Lung (tissue), 12 donors: ENCODE measurements around the gene SCGB3A2. TPM values are rescaled to one million over a fixed set of nuclear protein-coding genes. Genes with fewer than 3 reads are reported as not detected.

Experiments
- ATAC-seq: fragments of 200-7000 bp; cut with Tn5 transposase; one replicate; pipeline ENCODE4 v1.9.1; 2020; ENCODE audit warnings: moderate number of reproducible peaks; ENCODE audit not compliant: insufficient read depth, low FRiP score
- DNase-seq, 3 donors: peaks; one replicate each; pipeline ENCODE4 v3.0.0-alpha.2; 2013 to 2017
- H3K27ac ChIP-seq, 2 donors: one replicate each; pipeline ENCODE4 v1.5.1; 2013; ENCODE audit warnings: mild to moderate bottlenecking in 2 of 2, moderate library complexity in 2 of 2, control low read depth in 1 of 2, inconsistent platforms in 1 of 2, low read depth in 1 of 2, low read length in 1 of 2
- H3K27me3 ChIP-seq, 3 donors: one replicate each; pipeline ENCODE4 v1.5.1; 2013; ENCODE audit warnings: low read length in 2 of 3; ENCODE audit not compliant: control insufficient read depth in 3 of 3, insufficient read depth in 3 of 3
- H3K36me3 ChIP-seq, 4 donors: one replicate each; pipeline ENCODE4 v1.5.1; 2013; ENCODE audit warnings: low read length in 4 of 4, mild to moderate bottlenecking in 1 of 4, moderate library complexity in 1 of 4; ENCODE audit not compliant: control insufficient read depth in 4 of 4, insufficient read depth in 4 of 4
- H3K4me1 ChIP-seq, 5 donors: one replicate each; pipeline ENCODE4 v1.5.1; 2013; ENCODE audit warnings: low read length in 5 of 5, mild to moderate bottlenecking in 2 of 5, moderate library complexity in 1 of 5; ENCODE audit not compliant: control insufficient read depth in 5 of 5, insufficient read depth in 5 of 5
- H3K4me3 ChIP-seq: one replicate; pipeline ENCODE4 v1.5.1; 2013; ENCODE audit warnings: mild to moderate bottlenecking, control low read depth, moderate library complexity
- H3K9ac ChIP-seq, 2 donors: one replicate each; pipeline ENCODE4 v1.5.1; 2013; ENCODE audit warnings: low read length in 2 of 2, control low read depth in 1 of 2; ENCODE audit not compliant: insufficient read depth in 1 of 2
- H3K9me3 ChIP-seq, 4 donors: one replicate each; pipeline ENCODE4 v1.5.1; 2013; ENCODE audit warnings: low read length in 3 of 4, mild to moderate bottlenecking in 1 of 4, moderate library complexity in 1 of 4; ENCODE audit not compliant: control insufficient read depth in 4 of 4, insufficient read depth in 3 of 4
- WGBS, 2 donors: extraction: QIAGEN DNeasy Blood & Tissue Kit; methylation state at CpG; one replicate each; pipeline ENCODE4 v1.1.7; 2013; 5-methylcytosine and 5-hydroxymethylcytosine counted together
- polyA plus RNA-seq, 2 donors: library from polyadenylated mRNA; stranded (reverse); fragments of 200-250 nt; gene quantifications; one replicate each; pipeline ENCODE4 v1.2.1, GENCODE V29; 2013
- total RNA-seq, 2 donors: library from RNA; depleted of rRNA in 1 of 2; stranded (reverse); fragments of >200 nt in 1 of 2; gene quantifications; one replicate each; pipeline ENCODE4 v1.2.1, GENCODE V29; 2014 to 2021
- TF ChIP-seq, protein P1 (sequence below): IDR thresholded peaks from 2 replicates; pipeline ENCODE4 v1.5.1; 2012; ENCODE audit warnings: mild to moderate bottlenecking; ENCODE audit errors: control extremely low read depth, extremely low read depth
- donor health status: control.
- donor health status: control.
- donor health status: Bipolar disorder and iron deficiency.
- donor health status: healthy.
- donor health status: DM: yes; HTN: yes; CAD: no.

Gene SCGB3A2
- total and polyA plus RNA-seq, 4 donors, result 305 to 4,264 (median 1,823) TPM

DNA sequence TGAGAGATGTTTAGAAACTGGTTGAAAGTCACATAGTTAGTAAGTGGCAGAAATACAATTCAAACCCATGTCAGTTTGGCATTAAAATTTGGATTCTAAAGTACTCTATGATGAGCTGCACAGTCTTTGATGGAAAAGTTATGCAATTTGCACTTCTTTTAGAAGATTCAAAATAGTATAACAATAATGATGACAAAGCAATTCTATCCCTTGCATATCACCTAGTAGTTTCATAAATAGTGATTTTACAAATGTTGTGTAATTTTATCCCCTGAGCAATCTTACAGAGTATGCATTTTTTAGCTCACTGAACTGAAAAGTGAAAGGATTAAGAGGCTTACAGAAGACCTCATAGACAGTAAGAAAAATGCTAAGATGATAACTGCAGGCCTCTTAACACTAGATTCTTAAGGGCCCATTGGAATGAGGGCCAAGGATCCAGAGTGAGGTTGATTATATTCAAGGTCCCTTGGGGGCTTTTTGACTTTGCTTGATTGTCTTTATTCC, 24.2 kb downstream of the SCGB3A2 start:
- ATAC-seq (no peak), DNase-seq (no peak)

DNA sequence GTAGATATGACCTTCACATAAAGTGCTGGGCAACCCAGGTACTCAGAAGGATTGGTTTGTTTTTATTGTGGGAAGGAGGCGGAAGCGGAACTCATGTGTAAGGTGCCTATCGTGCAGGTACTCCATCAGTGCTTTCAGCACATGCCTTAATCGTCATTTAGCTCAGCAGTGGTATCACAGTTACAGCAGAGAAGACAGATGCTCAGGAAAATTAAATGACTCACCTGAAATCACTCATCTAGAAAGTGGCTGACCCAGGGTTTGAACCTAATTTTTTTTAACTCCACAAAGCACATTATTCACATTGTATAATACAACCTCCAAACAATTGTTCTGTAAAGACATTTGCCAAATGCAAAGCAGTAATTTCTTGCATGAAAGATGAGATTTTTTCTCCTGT, 25.6 kb downstream of the SCGB3A2 start:
- no peak for DNase-seq
- H3K4me1 ChIP-seq, result no peaks in the 10 kb centered on the region
- no peaks in the 10 kb centered on the region for H3K36me3 ChIP-seq
- H3K9ac ChIP-seq, result no peak overlapping the region
- no peak overlapping the region for H3K27ac ChIP-seq
- no peak for ATAC-seq
- no peaks in the 10 kb centered on the region for H3K27me3 ChIP-seq
- 88 to 93% methylated on average over 4 of the region's 4 CpGs for WGBS, 2 donors
- no peak overlapping the region for H3K4me3 ChIP-seq
- TF ChIP-seq, protein P1, sequence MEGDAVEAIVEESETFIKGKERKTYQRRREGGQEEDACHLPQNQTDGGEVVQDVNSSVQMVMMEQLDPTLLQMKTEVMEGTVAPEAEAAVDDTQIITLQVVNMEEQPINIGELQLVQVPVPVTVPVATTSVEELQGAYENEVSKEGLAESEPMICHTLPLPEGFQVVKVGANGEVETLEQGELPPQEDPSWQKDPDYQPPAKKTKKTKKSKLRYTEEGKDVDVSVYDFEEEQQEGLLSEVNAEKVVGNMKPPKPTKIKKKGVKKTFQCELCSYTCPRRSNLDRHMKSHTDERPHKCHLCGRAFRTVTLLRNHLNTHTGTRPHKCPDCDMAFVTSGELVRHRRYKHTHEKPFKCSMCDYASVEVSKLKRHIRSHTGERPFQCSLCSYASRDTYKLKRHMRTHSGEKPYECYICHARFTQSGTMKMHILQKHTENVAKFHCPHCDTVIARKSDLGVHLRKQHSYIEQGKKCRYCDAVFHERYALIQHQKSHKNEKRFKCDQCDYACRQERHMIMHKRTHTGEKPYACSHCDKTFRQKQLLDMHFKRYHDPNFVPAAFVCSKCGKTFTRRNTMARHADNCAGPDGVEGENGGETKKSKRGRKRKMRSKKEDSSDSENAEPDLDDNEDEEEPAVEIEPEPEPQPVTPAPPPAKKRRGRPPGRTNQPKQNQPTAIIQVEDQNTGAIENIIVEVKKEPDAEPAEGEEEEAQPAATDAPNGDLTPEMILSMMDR, result no peak
- H3K9me3 ChIP-seq, result no peaks in the 10 kb centered on the region

More for the DNA sequence above, 24.2 kb downstream of the SCGB3A2 start:
- H3K9ac ChIP-seq, result no peak overlapping the region
- no peaks in the 10 kb centered on the region for H3K27me3 ChIP-seq
- H3K27ac ChIP-seq, result no peak overlapping the region
- H3K4me3 ChIP-seq, result no peak overlapping the region
- H3K4me1 ChIP-seq, result no peaks in the 10 kb centered on the region
- no peaks in the 10 kb centered on the region for H3K36me3 ChIP-seq
- H3K9me3 ChIP-seq, result no peaks in the 10 kb centered on the region
- TF ChIP-seq, protein P1, result no peak

DNA sequence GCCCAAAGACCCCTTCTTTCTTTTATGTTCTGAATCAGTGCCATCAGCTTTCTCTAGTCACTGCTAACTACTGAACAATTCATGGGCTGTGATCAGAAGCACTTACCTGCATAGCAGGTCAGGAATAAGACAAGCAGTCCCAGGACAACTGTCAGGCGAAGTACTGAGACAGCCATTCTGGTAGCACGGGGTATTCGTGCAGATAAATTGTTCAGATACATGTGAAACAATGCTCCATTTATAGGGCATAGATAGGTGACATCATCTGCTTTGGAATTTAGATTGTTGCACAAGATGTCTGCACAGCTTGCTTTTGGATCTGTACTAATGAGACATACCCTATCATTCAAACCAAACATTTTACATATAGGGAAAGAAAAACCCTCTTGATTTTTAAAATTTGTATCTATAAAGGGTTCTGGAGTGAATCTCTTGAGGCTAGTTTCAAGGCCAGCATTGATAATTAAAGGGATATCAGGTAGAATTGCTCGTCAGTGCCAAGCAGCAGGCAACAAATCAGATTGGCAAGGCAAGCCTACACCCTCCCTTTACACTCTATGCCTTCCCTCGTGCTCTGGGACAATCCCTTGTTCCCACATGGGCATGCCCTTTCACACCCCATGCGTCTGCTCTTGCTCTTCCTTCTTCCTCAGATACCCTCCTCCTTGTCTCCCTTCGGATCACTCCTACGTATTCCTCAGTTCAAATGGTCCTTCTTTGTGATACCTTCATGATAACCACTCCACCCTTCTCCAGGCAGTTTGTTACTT, 28.0 kb downstream of the SCGB3A2 start, which contains the start of gene C5orf46:
Gene C5orf46, minus strand, starts transcription at position 213 of the 770 bp plus-strand sequence. Its CDS starts 37 bp downstream, at position 176.
- peaks cover 0 to 6% (median 0%) of the 10 kb centered on the region in 5 donors for H3K4me1 ChIP-seq
- no peak for DNase-seq
- H3K27me3 ChIP-seq, result no peaks in the 10 kb centered on the region
- WGBS, 2 donors, result 80 to 82% methylated on average over 8 of the region's 8 CpGs
- H3K36me3 ChIP-seq, result no peaks in the 10 kb centered on the region
- no peak within 1 kb of the TSS for H3K9ac ChIP-seq
- H3K27ac ChIP-seq, result peak within 1 kb of the TSS in 1 of 2 donors; percentile 17
- no peaks in the 10 kb centered on the region for H3K9me3 ChIP-seq
- H3K4me3 ChIP-seq, result no peak within 1 kb of the TSS
- no peak for ATAC-seq
- TF ChIP-seq, protein P1, result no peak
